Esophagus (tissue), 2 donors: Measurements from ENCODE around the gene LCMT2. TPM values are rescaled to one million over a fixed set of nuclear protein-coding genes. Genes with fewer than 3 reads are reported as not detected.

Experiments used
- H3K27ac ChIP-seq, 2 donors: one replicate each; pipeline ENCODE4 v1.5.1; 2013; ENCODE audit warnings: low read depth in 2 of 2, mild to moderate bottlenecking in 2 of 2, inconsistent platforms in 1 of 2, low read length in 1 of 2, moderate library complexity in 1 of 2
- H3K27me3 ChIP-seq, 2 donors: one replicate each; pipeline ENCODE4 v1.6.1; 2013; ENCODE audit warnings: low read length in 2 of 2, control low read depth in 1 of 2, mild to moderate bottlenecking in 1 of 2; ENCODE audit not compliant: insufficient read depth in 2 of 2, control insufficient read depth in 1 of 2
- H3K36me3 ChIP-seq, 2 donors: one replicate each; pipeline ENCODE4 v1.6.1; 2013; ENCODE audit warnings: low read length in 1 of 2; ENCODE audit not compliant: control insufficient read depth in 2 of 2, insufficient read depth in 2 of 2
- H3K4me1 ChIP-seq, 2 donors: one replicate each; pipeline ENCODE4 v1.6.1; 2013; ENCODE audit warnings: low read length in 1 of 2; ENCODE audit not compliant: control insufficient read depth in 2 of 2, insufficient read depth in 2 of 2
- H3K4me3 ChIP-seq, 2 donors: one replicate each; pipeline ENCODE4 v1.5.1; 2013; ENCODE audit warnings: low read length in 2 of 2, mild to moderate bottlenecking in 2 of 2, low read depth in 1 of 2, moderate library complexity in 1 of 2
- H3K9me3 ChIP-seq, 2 donors: one replicate each; pipeline ENCODE4 v1.6.1; 2013; ENCODE audit warnings: mild to moderate bottlenecking in 2 of 2, low read depth in 1 of 2, low read length in 1 of 2, moderate library complexity in 1 of 2; ENCODE audit not compliant: control insufficient read depth in 2 of 2, insufficient read depth in 1 of 2
- WGBS, 2 donors: extraction: QIAGEN DNeasy Blood & Tissue Kit; methylation state at CpG; one replicate each; pipeline ENCODE4 v1.1.7; 2013; 5-methylcytosine and 5-hydroxymethylcytosine counted together
- polyA plus RNA-seq, 2 donors: library from polyadenylated mRNA; stranded (reverse); fragments of 200-250 nt; gene quantifications; one replicate each; pipeline ENCODE4 v1.2.3, GENCODE V29; 2013
- donor health status: healthy with polysubstance abuse.
- donor health status: Bipolar disorder and iron deficiency.

The LCMT2 gene
- polyA plus RNA-seq, 2 donors = 5.0 to 5.5 TPM

DNA sequence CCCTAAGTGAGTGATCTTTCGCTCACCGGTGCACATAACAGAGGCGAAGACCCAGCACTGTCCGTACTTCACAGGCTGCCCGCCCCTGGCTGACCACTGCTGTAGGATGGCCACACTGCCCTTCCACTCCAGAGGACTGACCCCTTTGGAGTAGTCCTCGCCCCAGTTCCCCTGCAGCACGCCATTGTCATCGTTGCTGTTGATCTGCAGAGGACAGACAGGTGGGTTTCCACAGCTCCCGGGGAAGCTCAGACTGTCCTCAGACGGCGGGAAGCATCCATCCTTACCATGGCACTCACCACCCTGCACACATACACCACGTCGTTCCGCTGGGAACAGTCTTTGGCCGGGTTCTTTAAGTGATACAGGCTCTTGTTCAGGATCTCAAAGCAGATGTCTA is 43.1 kb downstream of the LCMT2 start:
- Histone ChIP-seq H3K27ac (no peak overlapping the region), H3K9me3 (no peaks in the 10 kb centered on the region), H3K4me1 (no peaks in the 10 kb centered on the region), H3K27me3 (peaks cover under 1 to 3% of the 10 kb centered on the region in 2 donors), H3K4me3 (no peak overlapping the region), H3K36me3 (no peaks in the 10 kb centered on the region)
- 70 to 79% methylated on average over 15 of the region's 15 CpGs for WGBS, 2 donors

GRCh38 chr15:43286074-43286473 is 44.3 kb downstream of the LCMT2 start:
- no peaks in the 10 kb centered on the region for H3K36me3 ChIP-seq
- H3K27ac ChIP-seq = no peak overlapping the region
- no peaks in the 10 kb centered on the region for H3K9me3 ChIP-seq
- WGBS, 2 donors = 62 to 67% methylated on average over 7 of the region's 7 CpGs
- no peak overlapping the region for H3K4me3 ChIP-seq
- H3K4me1 ChIP-seq = no peaks in the 10 kb centered on the region
- no peaks in the 10 kb centered on the region for H3K27me3 ChIP-seq

- Histone ChIP-seq H3K36me3 (no peaks in the 10 kb centered on the region), H3K27me3 (no peaks in the 10 kb centered on the region), H3K27ac (no peak overlapping the region), H3K4me1 (no peaks in the 10 kb centered on the region), H3K9me3 (no peaks in the 10 kb centered on the region), H3K4me3 (no peak overlapping the region)
- 7 to 9% methylated on average over 4 of the region's 4 CpGs for WGBS, 2 donors
Observed at GRCh38 chr15:43285609-43286037, 44.8 kb downstream of the LCMT2 start.

DNA sequence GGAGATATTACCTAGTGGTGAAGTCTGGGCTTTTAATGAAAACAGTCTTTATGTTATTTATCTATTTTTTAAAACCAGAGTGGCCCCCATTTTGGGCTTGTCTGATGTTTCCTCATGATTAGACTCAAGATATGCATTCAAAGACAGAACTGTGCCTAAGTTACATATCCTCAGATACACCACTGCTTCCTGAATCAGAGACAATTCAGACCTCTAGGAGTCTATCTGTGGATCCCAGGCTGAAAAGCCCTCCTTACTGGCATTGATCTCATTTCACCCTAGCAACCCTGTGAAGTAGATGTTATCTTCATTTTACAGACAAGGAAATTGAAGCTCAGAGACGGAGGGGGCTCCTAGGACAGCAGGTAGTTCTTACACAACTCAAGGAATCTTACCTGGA is 46.8 kb downstream of the LCMT2 start:
- no peaks in the 10 kb centered on the region for H3K27me3 ChIP-seq
- H3K9me3 ChIP-seq = no peaks in the 10 kb centered on the region
- WGBS, 2 donors = 66 to 71% methylated on average over 1 of the region's 1 CpG
- H3K4me1 ChIP-seq = no peaks in the 10 kb centered on the region
- H3K4me3 ChIP-seq = no peak overlapping the region
- H3K36me3 ChIP-seq = no peaks in the 10 kb centered on the region
- H3K27ac ChIP-seq = no peak overlapping the region

DNA sequence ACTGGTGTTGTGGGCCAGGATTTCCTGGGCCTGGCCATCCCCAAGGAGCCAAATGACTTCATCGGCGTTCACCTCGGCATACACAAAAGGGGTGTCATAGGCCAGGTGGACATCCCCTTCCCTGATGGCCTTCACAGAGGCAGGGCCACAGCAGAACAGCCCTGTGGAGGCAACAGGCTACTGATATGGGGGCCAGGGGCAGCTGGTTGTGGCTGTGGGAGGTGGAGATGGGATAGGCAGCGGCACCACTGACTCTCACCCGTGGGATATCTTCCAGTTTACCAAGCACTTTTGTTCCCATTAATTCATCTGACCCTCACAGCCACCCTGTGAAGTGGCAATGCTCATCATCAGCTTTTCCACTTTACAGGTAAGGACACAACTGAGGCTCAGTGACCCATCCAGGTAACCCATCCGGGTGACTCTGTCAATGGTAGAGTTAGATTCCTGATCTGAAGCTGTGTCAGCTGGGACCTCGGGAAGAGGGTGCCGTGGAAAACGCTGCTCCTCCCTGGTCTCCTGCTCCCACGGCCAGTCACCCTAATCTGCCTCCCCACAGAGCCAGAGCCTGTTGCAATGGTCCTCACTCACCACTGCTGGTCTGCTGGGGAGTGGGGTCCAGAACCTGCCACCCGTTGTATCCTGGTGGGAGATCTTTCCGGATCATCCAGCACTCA is 48.3 kb downstream of the LCMT2 start:
- WGBS, 2 donors = 90 to 91% methylated on average over 12 of the region's 12 CpGs
- Histone ChIP-seq H3K27ac (no peak overlapping the region), H3K36me3 (no peaks in the 10 kb centered on the region), H3K4me3 (no peak overlapping the region), H3K4me1 (no peaks in the 10 kb centered on the region), H3K9me3 (no peaks in the 10 kb centered on the region), H3K27me3 (no peaks in the 10 kb centered on the region)

GRCh38 chr15:43280996-43281395 is 49.4 kb downstream of the LCMT2 start:
- H3K4me3 ChIP-seq = no peak overlapping the region
- no peaks in the 10 kb centered on the region for H3K4me1 ChIP-seq
- H3K9me3 ChIP-seq = no peaks in the 10 kb centered on the region
- H3K27me3 ChIP-seq = no peaks in the 10 kb centered on the region
- H3K36me3 ChIP-seq = no peaks in the 10 kb centered on the region
- 85 to 89% methylated on average over 7 of the region's 7 CpGs for WGBS, 2 donors
- no peak overlapping the region for H3K27ac ChIP-seq

GRCh38 chr15:43279496-43279895 is 50.9 kb downstream of the LCMT2 start:
- no peaks in the 10 kb centered on the region for H3K36me3 ChIP-seq
- H3K27me3 ChIP-seq = no peaks in the 10 kb centered on the region
- no peaks in the 10 kb centered on the region for H3K4me1 ChIP-seq
- 85% methylated on average over 7 of the region's 7 CpGs for WGBS, 2 donors
- H3K9me3 ChIP-seq = no peaks in the 10 kb centered on the region
- H3K4me3 ChIP-seq = no peak overlapping the region
- H3K27ac ChIP-seq = no peak overlapping the region

- 86% methylated on average over 11 of the region's 11 CpGs for WGBS, 2 donors
- no peaks in the 10 kb centered on the region for H3K36me3 ChIP-seq
- H3K4me1 ChIP-seq = peaks cover 0 to 3% of the 10 kb centered on the region in 2 donors
Observed at GRCh38 chr15:43278869-43279268, 51.5 kb downstream of the LCMT2 start.

DNA sequence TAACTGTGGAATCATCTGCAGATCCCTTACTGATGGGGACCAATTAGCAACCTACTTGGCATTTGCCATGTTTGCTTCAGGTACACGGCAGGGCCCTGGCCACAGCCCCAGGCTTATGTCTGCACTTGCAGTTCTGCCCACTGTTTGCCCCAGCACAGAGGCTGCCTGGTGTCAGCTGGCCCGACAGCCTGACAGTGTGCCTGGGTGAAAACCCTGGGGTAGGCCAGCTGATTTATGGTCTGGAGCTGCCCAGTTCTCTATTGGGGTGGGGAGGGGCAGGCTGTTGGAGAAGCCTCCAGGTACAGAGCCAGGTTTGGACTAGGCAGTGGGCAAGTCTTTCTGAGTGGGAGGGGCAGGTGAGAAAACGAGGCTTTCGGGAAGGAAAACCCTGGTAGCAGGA is 52.5 kb downstream of the LCMT2 start:
- H3K36me3 ChIP-seq = no peaks in the 10 kb centered on the region
- no peaks in the 10 kb centered on the region for H3K27me3 ChIP-seq
- peaks cover 0 to 3% of the 10 kb centered on the region in 2 donors for H3K4me1 ChIP-seq
- 46 to 50% methylated on average over 4 of the region's 4 CpGs for WGBS, 2 donors
- H3K9me3 ChIP-seq = no peaks in the 10 kb centered on the region
- no peak overlapping the region for H3K4me3 ChIP-seq
- no peak overlapping the region for H3K27ac ChIP-seq

More at GRCh38 chr15:43278869-43279268, 51.5 kb downstream of the LCMT2 start:
- H3K27ac ChIP-seq = no peak overlapping the region
- no peaks in the 10 kb centered on the region for H3K9me3 ChIP-seq
- H3K27me3 ChIP-seq = no peaks in the 10 kb centered on the region
- H3K4me3 ChIP-seq = no peak overlapping the region

DNA sequence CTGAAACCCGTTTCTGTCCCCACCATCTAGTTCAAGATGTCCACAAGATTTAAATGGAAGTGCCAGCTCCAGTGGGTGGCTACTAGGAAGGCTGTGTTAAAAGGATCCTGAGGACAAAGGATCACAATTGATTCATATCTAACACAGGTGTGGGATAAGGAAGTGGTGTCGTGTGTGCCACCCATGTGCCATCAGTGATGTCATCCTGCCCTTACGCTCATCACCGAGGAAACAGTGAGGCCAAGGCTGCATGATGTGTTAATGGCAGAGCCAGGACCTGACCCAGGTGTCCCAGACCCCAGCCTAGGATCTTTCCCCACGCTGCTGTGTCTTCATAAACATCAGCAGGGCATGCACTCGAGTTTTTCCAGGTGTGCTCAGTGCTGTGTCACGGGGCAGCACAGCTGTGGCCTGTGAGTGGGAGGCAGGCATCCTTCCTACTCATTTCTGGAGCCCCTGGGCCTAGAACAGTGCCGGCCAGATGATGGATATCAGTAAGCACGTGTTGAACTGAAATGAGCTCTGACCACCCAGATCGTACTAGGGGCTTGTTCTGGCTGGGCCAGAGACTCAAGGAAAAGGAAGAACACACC is 53.0 kb downstream of the LCMT2 start:
- WGBS, 2 donors = 64 to 68% methylated on average over 10 of the region's 10 CpGs
- Histone ChIP-seq H3K36me3 (no peaks in the 10 kb centered on the region), H3K27ac (peak overlapping the region in 1 of 2 donors; percentile 39), H3K4me3 (no peak overlapping the region), H3K9me3 (no peaks in the 10 kb centered on the region), H3K27me3 (no peaks in the 10 kb centered on the region), H3K4me1 (peaks cover 0 to 3% of the 10 kb centered on the region in 2 donors)
